Measurements from ENCODE around the gene CTNNA1. TPM values are rescaled to one million over a fixed set of nuclear protein-coding genes. Genes with fewer than 3 reads are reported as not detected.

Gene CTNNA1
- total and polyA plus RNA-seq, 9 of the 15 experiments (the other 6 are each of a cell fraction or from before 2014, with no cell fraction given): 29.6 to 117 (median 89.1) TPM

- TF ChIP-seq ZNF445 (CRISPR knock-in tag; IDR thresholded peaks at IDR 0.05; ENCODE audit: low read depth) (no peak), ZNF274 (IDR thresholded peaks at IDR 0.05; ENCODE audit: borderline replicate concordance, low read depth, low read length) (no peak), MNT (conservative IDR thresholded peaks at IDR 0.05) (no peak), KAT2B (IDR thresholded peaks at IDR 0.05; ENCODE audit: low read depth, low read length) (no peak), CSDE1 (IDR thresholded peaks at IDR 0.05) (no peak)
These were observed 198.9 kb downstream of the CTNNA1 start (continued) for GRCh38 chr5:138951986-138952735.

GRCh38 chr5:138952962-138953361 is 199.7 kb downstream of the CTNNA1 start:
- Histone ChIP-seq H2AFZ (ENCODE audit: low read depth, low read length) (no peak overlapping the region; the same call in 1 of the 2 replicates), H4K20me1 (replicated peaks; ENCODE audit: control insufficient read depth, insufficient read depth, low read length) (no peaks in the 10 kb centered on the region), H3K36me3 (ENCODE audit: control insufficient read depth, insufficient read depth, low read length) (no peaks in the 10 kb centered on the region; the same call in 2 of the 3 replicates), H3K9me1 (ENCODE audit: control insufficient read depth, insufficient read depth, low read length) (no peaks in the 10 kb centered on the region), H3K4me1 (replicated peaks in 1 of 2; ENCODE audit: control insufficient read depth in 2 of 2, insufficient read depth in 2 of 2, low read length in 2 of 2) (peaks cover 0 to 20% of the 10 kb centered on the region in 2 experiments; a peak in 3 of 5 replicates), H3K79me2 (ENCODE audit: control insufficient read depth, insufficient read depth, low read length) (no peaks in the 10 kb centered on the region), H3K9me3 (replicated peaks; ENCODE audit: control insufficient read depth, insufficient read depth, low read depth, low read length) (no peaks in the 10 kb centered on the region), H3K27me3 (ENCODE audit: control insufficient read depth in 2 of 2, insufficient read depth in 2 of 2, low read length in 2 of 2) (no peaks in the 10 kb centered on the region), H3K9ac (ENCODE audit: insufficient read depth in 1 of 2, low read depth in 2 of 2, low read length in 2 of 2) (peak overlapping the region in 1 of 2 experiments; percentile 81; a peak in 2 of 4 replicates), H3K27ac (ENCODE audit: extremely low read depth, low read depth, low read length) (no peak overlapping the region), H3K4me3 (no peak overlapping the region), H3K4me2 (ENCODE audit: insufficient read depth, low read length) (no peak overlapping the region)
- no TSS peak for BruUV-seq (replicated peaks)
- intact Hi-C loops (cut with micrococcal nuclease): no loop called here
- 79% methylated on average over 6 of the region's 6 CpGs for WGBS (ENCODE audit: insufficient coverage, low coverage, missing lambda C conversion rate)
- in situ Hi-C loops (cut with MboI): no loop called here
- DNase-seq (ENCODE audit: extremely low read depth in 1 of 4, low spot score in 3 of 4) (no peak), FAIRE-seq (no peak), ATAC-seq (no peak)
- ChIA-PET POLR2A (interaction anchor here (0.6 to 3.2 kb wide), 4 partner anchors 17 to 169 kb away, joined by 3 to 8 read pairs (median 4); no protein-coding TSS in a partner anchor), CTCF (ENCODE audit: low intra/inter-chr PET ratio) (no interaction called here)
- TF ChIP-seq THRAP3 (IDR thresholded peaks at IDR 0.05; ENCODE audit: borderline replicate concordance) (no peak), HDAC3 (IDR thresholded peaks at IDR 0.05; ENCODE audit: borderline replicate concordance, partially characterized antibody) (no peak), TEAD1 (CRISPR knock-in tag; IDR thresholded peaks at IDR 0.05) (no peak), VEZF1 (CRISPR knock-in tag; IDR thresholded peaks at IDR 0.05) (no peak), ZNF76 (CRISPR knock-in tag; IDR thresholded peaks at IDR 0.05; ENCODE audit: borderline replicate concordance) (no peak), ZBTB8A (IDR thresholded peaks at IDR 0.05; ENCODE audit: partially characterized antibody) (no peak), NR2C1 (IDR thresholded peaks at IDR 0.05) (no peak), NR2C1 (tag; IDR thresholded peaks at IDR 0.05) (no peak), RHOXF2B (CRISPR knock-in tag; conservative IDR thresholded peaks at IDR 0.05) (no peak), ZNF239 (CRISPR knock-in tag; IDR thresholded peaks at IDR 0.05) (no peak), STAT5A (IDR thresholded peaks at IDR 0.05; ENCODE audit: borderline replicate concordance, low read length) (no peak)

All from K562 (cell line).